HG03457 (cell line): Measurements from ENCODE around the gene HOMER1.
"Not testable (repeated sequence)": the region's sequence is repeated elsewhere in the genome, so short reads cannot be mapped to it uniquely, and the experiment has no call there.

Experiments
- ATAC-seq: cut with Tn5 transposase; IDR thresholded peaks from one replicate; pipeline ENCODE4 v1.9.1; 2021; ENCODE audit warnings: moderate number of reproducible peaks; ENCODE audit not compliant: unreplicated experiment

HOMER1 gene

DNA sequence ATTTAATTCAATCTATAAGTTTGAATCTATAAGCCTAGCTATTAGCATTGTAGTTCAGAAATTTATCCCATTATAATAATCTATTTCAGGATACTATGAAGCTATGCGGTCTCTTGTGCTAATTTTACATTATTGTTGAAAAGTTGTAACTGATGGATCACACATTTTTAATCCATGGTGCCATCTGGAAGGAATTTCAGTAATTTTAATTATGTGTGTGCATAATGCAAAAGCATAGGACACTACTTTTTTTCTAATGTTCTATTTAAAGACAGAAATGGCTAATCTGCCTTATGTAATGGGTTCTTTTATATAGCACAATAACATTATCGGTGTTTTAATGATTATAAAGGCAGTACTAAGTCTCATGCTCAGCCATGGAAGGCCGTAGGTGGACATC, 90.6 kb downstream of the HOMER1 start:
- no peak for ATAC-seq

DNA sequence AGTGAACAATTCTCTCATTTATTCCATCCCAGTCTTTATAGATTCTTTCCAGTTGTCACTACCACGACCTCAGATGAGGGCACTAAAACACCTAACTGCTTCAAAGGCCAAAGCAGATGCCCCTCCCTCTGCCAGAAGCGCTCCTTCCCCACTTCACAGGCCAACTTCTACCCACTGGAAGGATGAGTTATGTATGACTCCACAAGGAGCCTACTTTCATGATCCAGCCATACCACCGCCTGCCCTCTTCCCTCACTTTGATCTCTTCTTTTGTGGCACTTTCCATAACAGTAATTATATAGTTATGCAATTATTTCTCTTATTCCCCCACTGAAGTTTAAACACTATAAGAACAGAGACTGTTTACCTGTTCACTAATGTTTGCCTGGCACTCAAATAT, 93.7 kb downstream of the HOMER1 start:
- ATAC-seq = no peak

DNA sequence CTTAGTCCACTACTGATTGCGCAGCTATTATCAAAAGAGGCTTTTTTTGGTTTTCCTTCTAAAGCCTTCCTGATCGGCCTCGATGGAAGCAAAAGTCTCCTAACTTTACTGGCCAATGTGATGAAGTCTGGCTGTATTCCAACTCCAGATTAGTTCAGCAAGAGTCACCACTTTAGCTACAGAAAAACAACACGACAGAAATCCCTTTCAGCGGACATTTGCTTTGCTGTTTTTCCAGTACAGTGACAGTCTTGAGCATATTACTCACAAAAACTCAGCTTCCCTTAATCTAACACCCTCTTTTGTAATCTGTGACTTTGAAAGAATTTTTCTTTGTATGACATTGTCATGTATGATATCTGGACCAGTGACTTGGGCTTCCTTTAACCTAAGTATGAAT, 95.7 kb downstream of the HOMER1 start:
- no peak for ATAC-seq

DNA sequence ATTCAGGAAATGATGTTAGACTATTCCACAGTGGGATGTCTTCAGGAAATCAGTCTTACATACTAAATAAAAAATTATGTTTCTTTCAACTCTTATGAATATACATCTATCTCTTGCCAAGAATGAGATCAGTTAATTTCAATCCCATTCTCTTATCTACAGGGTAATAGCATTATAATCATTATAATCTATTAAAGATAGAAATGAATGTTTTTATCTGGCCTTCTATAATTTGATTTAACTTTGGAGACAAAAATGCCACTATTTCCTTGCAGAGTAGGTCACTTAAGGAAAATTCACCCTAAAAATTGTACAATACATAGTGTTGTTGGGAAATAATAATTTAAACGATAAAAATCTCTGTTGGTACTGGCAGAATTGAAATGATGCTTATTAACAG, 96.4 kb downstream of the HOMER1 start:
- ATAC-seq = no peak

DNA sequence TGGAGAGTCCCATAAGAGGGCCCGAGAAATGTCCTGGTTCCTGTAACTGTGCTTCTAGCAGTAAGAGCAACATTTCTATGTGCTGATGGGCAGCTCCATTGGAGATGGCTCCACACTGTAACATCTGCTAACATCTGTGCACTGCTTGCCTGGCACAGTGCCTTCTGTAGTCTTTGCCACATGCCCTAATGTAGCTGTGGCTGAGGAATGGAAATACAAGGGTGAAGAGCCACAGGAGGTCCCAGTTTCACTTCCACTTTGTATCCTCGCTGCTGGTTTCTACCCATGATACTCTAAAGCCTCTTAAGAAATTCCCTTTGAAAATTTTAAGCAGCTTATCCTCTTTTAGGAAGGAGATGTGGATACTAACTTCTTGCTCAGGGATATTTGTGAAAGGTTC, 97.4 kb downstream of the HOMER1 start:
- no peak for ATAC-seq

DNA sequence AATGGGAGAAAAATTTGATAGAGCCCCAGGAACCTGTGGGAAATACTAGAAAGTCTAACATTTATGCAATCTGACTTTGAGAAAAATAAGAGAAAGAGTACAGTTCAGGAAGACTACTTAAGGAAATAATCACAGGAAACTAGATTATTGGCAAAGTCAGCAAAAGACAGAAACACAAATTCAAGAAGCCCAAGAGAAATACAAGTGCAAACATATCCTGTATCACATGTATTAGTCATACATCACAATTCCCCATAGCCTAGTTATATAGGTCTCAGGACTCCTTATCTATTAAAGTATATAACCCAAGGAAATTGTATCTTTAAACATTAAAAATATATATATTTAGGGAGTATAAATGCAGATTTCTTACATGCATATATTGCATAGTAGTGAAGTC, 100.8 kb downstream of the HOMER1 start:
- no peak for ATAC-seq

DNA sequence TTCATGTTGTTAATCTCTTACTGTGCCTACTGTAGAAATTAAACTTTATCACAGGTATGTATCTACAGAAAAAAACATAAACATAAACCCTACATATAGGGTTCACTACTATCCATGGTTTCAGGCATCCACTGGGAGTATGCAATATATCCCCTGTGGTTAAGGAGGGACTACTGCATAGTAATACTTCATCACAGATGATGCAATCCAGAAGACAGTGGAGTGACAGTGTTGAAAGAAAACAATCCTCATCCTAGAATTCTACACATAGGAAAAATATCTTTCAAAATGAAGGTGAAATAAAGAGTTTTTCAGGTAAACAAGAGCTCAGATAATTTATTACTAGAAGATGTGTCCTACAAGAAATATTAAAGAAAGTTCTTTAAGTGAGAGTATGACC, 105.9 kb downstream of the HOMER1 start:
- no peak for ATAC-seq

DNA sequence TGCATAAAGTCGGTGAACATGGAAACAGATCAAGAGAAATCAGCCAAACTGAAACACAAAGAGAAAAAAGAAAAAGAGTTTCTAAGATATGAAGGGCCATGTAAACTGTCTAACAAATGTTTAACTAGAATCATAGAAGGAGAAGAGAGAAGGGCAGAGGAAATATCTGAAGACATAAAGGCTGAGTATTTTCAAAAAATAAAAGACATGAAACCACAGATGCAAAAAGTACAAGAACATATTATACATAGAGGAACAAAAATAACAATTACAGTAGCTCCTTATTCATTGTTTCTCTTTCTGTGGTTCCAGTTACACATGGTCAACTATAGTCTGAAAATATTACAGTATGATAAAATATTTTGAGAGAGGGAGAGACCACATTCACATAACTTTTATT, 106.3 kb downstream of the HOMER1 start:
- ATAC-seq = no peak

DNA sequence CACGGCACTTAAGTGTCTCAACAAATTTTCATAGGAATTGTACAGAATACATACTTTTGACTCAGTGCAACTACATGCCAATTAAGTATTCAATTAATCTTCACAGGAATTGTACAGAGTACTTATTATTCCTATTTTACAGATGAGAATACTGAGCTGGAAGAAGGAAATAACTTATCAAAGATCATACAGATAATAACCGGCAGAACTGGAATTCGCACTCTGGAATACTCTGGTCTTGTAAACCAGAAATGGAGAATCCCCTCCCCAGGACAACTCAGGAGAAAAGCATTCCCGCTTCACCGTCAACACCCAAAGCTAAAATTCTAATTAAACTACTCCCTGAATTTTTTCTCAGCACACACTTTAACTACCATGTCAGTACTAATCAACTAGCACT, 112.7 kb downstream of the HOMER1 start:
- ATAC-seq = no peak

DNA sequence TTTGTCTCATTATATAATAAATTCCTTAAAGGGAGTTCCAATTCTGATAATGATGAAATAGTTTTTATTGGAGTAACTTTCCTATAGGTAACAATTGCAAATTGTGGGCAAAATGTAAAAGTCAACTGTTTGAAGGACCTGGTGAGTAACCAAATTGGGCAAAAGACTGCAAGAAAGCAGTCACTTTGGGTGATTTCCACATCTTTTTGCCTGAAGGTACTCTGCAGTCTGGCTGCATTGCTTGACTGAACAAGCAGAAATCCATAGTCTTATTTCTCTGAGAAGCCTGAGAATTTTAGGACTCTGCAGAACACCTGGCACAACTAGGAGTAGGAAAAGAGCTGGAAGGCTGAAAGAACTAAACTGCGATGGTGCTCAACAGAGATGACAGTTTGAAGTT, 114.9 kb downstream of the HOMER1 start:
- no peak for ATAC-seq

DNA sequence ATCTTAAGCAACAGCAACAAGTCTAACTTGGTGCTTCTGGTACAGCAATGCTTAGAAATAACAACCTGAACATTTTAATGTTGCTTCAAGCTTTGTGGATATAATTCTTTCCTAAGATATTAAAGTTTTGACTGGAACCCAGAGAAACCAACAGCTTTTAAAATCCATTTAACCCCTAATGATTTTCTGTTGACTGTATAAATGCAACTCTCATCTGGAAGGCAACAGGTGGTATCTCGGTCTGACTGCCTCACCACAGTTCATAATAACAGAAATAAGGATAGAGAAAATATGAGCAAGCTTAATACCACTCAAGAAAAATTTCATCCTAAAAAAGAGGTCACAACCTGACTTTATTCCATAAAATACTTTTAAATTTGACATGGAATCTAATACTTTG, 116.9 kb downstream of the HOMER1 start:
- no peak for ATAC-seq

DNA sequence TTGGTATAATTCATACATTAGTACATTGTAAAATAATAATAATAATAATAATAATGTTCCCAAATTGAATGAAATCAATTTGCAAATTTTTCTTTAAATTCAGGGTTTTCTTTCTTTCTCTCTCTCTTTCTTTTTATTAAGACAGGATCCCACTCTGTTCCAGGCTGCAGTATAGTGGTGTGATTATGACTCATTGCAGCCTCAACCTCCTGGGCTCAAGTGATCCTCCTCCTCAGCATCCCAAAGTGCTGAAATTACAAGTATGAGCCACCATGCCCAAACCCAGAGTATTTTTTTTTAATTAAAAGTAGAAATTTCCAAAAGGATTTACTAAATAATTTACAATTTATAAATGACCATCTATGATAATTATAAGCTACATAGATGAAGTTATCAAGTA, 117.7 kb downstream of the HOMER1 start:
- no peak for ATAC-seq

DNA sequence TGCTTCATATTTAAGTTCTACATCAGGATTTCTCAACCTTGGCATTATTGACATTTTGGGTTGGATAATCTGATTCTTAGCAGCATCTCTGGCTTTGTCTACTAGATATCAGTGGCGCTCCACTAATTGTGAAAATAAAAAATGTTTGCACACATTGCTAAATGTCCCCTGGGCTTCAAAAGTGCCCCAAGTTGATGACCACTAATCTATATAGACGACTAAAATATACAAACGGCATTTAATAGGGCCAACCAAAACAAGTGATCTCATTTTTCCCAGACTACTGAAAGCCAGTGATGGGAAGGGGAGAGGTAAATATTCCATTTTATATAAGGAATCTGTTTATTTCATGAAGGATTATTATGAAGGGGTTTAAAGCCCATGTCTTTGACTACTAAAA, 118.6 kb downstream of the HOMER1 start:
- no peak for ATAC-seq

DNA sequence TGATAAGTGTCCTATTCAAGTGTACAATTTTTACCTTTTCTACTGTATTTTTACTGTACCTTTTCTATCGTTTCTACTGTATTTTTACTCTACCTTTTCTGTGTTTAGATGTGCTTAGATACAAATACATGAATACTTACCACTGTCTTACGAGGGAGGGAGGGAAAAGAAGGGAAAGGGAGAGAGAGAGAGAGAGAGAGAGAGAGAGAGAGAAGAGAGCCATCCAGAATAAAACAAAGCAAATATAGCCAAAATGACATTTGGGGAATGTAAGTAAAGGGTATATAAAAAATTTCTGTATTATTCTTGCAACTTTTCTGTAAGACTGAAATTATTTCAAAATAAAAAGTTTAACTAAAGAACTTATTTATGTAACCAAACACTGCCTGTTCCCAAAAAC, 121.2 kb downstream of the HOMER1 start:
- ATAC-seq = no peak

DNA sequence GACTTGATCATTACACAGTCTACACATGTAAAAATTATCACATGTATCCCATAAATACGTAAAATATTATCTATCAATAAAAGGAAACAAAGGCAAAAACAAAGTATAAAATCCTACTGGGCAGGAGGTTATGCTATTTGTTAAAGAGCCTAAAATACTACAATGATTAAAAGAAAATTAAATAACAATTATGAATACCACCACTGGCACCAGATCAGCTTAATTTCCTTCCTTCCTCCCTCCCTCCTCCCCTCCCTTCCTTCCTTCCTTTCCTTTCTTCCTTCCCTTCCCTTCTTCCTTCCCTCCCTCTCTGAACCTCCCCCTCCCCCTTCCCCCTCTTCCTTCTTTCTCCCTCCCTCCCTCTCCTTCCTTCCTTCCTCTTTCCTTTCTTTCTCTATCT, 127.3 kb downstream of the HOMER1 start:
- no peak for ATAC-seq

DNA sequence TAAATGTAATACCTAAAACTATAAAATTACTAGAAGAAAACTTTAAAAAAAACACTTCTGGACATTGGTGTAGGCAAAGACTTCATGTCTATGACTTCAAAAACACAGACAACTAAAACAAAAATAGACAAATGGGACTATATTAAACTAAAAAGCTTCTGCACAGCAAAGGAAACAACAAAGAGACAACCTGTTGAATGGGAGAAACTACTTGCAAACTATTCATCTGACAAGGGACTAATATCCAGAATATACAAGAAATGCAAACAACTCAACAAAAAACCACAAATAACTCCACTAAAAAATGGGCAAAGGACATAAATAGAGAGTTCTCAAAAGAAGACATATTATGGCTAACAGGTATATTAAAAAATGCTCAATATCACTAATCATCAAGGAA, 128.8 kb downstream of the HOMER1 start:
- not testable (repeated sequence) for ATAC-seq

DNA sequence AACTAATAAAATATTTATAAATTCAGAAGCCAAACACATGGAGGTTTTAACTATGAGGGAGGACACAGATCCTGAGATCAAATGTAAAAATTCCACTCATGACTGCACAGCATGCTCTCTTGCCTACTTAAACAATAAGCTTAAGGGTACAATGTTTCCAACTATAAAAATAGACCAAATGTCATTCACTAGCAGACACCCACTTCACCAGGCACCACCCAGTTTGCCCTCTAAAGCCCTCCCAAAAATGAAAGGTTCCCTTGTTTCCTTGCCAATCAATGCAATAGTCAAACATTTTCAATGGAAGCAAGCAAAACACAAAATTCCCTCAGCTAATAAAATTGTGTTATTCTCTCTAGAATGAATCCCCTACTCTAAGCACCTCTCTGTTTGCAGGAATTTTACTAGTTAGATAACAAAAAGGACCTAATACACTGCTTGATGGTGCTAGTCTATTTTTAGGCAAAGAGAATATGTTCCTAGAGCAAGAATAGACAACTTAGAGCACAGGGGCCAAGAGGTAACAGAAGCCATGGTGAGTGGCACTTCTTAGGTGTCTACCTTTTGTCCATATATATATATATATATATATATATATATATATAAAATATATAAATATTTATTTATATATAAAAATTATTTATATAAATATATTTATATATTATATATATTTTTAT, 135.3 kb downstream of the HOMER1 start:
- no peak for ATAC-seq

DNA sequence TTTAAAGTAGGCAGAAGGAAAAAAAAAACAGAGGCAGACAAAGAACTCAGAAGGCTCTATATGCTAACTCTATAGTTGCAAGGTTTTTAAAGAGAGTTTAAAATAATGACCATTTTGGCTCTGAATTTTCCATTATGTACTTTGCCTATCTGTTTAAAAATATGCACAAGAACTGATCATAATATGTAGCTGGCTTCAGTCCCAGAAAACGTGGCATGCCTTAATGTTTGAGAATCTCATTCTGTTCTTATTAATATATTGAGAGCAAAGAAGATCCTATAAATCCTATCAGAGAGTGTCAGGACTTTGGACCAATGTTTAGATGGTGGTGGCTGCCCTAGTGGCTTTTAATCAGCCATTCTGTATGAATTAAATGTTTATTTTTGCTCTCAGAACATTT, 156.5 kb downstream of the HOMER1 start:
- ATAC-seq = no peak

DNA sequence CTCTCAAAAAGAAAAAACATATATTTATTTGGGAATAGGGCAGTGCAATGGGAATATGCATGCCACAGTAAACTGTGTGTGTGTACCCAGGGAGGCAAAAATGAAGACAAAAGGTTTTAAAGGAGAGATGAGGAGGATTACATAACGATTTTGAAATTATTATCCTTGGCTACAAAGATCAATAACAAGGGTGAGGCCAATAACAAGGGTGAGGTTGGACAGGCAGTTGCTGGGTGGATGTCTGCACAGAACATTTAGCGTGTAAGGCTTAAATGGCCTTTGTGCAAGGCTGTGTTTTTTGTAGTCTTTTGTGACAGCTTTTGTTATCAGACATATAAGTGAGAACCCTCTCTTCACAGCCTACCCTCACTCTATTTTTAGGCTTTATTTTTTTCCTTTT, 164.1 kb downstream of the HOMER1 start:
- no peak for ATAC-seq

DNA sequence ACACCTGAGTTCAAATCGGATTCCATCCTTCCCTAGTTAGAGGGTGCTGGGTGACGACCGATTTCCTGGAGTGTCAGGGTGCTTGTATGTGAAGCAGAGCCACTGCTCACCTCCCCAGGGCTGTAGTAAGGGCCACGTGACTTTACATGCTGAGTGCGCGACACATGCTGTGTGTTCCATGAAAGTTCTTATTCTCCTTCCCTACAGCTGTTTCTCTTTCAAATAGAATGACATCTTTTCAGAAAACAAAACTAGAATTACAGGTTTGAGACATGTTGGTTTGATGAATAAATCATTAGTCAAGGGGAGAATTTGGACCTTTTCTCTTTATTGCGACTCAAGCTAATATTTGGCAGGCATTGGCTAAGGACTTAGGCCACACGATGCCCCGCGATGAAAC, 164.9 kb downstream of the HOMER1 start:
- ATAC-seq = no peak

DNA sequence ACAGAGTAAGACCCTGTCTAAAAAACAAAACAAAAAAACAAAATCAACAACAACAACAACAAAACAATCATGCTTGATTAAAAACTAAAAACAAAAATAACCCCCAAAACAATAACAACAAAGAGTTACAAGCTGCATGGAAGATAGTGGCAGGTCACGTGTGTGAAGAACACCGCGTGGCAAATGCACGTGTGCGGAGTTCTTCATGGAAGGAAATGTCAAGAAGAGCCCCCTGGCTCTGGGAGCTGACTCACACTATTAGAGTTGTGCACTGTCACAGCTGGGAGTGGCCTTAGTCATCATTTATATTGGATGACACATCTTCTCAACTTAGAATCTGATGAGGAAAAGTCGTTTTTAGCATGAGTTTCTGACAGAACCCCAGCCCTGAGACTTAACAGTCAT, 167.5 kb downstream of the HOMER1 start:
- ATAC-seq = no peak

DNA sequence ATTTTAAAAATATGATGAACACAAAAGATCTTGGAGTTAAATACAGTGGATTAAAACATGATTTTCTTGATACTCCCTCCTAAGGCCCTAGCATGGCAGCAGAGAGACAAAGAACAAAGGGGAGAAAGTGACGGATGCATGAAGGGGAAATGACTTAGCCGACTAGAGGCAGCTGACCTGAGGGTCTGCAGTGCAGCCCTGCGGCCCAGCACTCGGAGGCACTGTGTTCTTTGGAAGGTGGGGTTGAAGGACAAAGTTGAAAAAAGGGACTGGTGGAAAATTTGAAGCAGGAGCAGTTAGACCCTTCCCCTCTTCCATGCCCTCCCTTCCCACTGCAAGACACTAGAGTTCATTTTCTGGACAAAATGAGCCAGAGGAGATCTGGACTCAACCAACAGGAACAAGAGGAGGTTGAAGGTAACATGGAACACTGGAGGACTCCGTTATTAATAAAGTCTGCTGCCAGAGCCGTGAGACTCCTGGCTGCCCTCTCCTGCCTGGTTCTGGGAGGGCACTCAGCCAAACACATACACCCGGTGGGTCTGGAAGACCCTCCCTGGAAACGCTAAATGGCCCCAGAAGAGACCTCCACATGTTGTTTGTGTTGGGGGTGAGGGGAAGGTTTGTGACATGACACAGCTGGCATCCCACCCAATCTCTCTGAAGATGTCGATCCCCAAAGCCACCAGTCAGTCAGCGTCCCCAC, 179.9 kb downstream of the HOMER1 start:
- ATAC-seq = no peak

DNA sequence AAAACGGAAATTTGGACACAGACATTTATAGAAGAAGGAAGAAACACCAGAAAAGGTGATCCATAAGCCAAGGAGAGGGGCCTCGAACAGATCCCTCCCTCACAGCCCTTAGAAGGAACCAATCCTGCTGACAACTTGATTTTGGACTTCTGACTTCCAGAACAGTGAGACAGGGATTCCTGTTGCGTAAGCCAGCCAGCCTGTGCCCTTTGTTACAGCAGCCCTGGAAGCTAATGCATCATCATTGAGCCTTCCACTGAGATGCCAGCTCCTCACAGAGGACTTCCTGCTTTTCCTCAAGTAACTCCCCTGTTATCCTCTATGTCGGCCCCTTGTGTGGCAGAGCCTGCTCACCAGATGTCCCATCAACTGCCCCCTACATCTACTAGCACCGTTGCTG, 183.9 kb downstream of the HOMER1 start:
- no peak for ATAC-seq
